HG02852 (cell line): Measurements from ENCODE around the gene CAMK1D.
"Not testable (repeated sequence)": the region's sequence is repeated elsewhere in the genome, so short reads cannot be mapped to it uniquely, and the experiment has no call there.

Source experiments
- ATAC-seq: cut with Tn5 transposase; IDR thresholded peaks from one replicate; pipeline ENCODE4 v1.9.1; 2021; ENCODE audit warnings: mild to moderate bottlenecking, moderate library complexity; ENCODE audit not compliant: unreplicated experiment

The CAMK1D gene

DNA sequence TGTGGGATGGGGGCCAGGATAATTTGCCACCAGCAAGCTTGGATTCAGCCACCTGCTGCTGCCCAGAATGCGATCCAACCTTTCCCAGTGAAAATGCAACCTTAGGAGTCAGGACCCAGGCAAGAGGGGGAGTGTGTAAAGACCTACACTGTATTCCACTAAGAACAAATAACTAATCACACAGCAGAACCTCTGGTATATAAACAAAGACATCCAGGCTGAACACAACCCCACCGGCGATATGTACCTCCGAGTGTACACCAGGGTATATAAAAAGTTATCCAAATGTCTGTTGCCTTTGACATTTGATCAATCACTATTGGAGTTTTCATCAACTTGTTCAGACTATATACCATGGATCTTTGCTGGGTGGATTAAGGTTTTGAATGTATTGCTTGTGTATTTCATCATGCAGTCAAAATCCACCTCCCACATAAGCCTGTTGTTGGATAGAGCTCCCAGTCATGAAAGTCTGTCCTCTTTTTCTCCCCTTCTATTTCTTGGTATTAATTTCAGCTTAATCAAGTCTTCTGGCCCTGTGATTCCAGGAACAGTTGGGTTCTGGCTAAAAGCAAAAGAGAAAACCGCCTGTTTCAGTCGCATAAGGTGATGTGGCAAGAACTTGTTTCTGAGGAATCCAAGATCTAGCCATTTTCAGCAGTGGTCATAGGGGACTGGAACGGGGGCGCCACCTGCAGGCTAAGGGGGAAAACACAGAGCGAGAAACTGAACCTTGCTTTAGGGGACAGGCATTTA, 361.4 kb downstream of the CAMK1D start:
- ATAC-seq = peak; percentile 80

- no peak for ATAC-seq
Measured at GRCh38 chr10:12711350-12711708, 362.0 kb downstream of the CAMK1D start.

GRCh38 chr10:12712293-12712983, 363.1 kb downstream of the CAMK1D start:
- ATAC-seq = no peak

DNA sequence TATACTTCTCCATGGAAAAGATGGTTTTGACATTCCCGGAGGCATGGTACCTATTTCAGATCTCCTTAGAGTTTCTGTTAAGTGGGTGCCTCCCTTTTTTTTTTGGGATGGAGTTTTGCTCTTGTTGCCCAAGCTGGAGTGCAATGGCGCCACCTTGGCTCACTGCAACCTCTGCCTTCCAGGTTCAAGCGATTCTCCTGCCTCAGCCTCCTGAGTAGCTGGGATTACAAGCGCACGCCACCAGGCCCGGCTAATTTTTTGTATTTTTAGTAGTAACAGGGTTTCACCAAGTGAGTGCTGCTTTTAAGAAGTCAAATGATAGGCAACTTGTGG, 363.6 kb downstream of the CAMK1D start:
- ATAC-seq = not testable (repeated sequence)

DNA sequence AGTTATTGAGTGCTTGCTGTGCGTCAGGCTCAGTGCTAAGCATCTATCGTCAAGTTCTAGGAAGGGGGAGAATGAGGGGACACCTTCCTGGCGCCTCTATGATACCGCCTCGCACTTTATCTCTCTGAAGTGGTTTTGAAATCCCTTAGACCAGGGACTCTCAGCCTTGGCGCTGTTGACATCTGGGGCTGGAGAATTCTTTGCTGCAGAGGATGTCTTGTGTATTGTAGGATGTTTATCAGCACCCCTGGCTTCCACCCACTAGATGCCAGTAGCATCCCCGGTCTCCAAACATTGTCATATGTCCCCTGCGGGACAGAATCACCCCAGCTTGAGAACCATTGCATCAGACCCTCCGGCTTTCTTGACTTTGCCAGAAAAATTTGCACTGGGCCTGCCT, 366.7 kb downstream of the CAMK1D start:
- no peak for ATAC-seq

DNA sequence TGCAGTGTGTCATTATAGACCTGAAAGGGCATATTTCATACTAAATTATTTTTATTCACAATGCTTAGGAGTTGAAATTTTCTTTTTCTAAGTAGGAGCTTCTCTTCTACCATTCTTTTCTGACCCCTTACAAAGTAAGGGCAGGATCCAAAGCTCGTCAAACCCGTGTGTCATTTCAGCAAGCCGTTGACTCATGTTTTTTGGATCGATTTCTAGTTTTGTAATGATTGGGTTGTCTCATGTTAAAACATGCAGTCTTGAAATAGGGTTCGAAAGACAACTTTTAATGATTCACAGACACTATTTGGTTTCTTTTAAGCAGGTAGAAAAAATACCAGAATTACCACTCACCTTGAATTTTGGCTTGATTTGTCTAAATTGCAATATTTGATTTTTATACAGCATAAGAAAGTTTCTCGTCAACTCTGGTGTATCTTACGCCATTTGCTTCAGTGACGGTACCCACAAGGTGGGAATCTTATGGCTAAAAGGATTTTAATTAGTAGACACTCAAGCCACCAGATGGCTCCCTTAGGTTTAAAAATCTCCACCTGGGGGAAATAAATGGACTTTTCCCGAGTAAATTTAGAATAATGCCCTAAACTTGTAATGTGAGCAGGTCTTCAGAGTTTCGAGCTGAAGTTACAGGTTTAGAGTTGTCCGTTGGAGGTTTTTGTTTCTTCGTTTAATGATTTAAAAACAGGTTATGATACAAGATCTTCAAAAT, 368.8 kb downstream of the CAMK1D start:
- no peak for ATAC-seq

DNA sequence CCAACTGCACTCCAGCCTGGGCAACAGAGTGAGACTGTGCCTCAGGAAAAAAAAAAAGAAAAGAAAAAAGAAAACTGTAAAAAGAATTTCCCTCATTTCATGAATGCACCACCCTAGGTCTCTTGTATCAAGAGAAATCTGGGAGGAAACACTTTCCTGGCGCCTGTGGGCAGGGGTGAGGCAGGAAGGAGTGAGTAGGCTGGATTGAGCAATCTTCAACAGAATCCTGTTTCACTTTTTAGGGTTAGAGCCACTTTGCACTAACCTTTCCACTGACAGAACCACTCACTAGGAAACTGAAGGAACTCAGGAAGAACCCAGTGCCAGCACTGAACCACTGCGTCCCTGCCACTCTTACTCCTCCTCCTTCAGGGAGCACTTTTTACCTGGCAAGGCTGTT, 370.0 kb downstream of the CAMK1D start:
- ATAC-seq = no peak

GRCh38 chr10:12720217-12720981, 371.1 kb downstream of the CAMK1D start:
- no peak for ATAC-seq

- ATAC-seq = no peak
Measured at GRCh38 chr10:12721334-12721733, 372.0 kb downstream of the CAMK1D start.

- no peak for ATAC-seq
Measured at GRCh38 chr10:12723220-12723619, 373.9 kb downstream of the CAMK1D start.

DNA sequence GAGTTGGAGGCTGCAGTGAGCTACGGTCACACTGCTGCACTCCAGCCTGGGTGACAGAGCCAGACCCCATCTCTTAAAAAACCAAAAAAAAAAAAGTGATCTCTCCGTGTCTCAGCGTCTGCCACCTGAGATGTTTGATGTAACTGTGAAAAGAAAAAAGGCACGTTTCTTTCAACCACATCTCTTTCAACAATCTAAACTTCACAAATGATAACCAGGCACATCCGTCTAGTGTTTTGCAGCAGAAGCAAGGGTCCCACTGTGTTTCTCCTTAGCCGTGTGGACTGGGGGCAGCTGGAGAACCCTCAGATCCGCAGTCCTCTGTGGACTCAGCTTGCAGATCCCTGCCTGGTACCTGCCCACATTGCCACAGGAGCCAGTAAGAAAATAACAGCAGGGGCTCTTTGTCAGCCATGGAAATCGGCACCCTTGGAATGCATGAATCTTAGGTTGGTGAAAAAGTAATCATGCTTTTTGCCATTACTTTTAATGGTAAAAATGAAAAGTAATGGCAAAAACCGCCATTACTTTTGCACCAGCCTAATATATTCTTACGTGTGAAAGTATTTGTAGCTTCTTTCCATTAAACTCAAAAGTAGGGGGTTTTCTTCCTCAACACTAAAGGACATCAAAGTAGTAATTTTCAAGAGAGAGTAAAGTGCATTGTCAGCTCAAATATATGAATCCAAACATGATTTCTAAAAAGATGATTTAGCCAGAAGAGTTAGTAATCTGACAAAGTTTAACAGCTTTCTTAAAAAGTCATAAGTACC, 375.6 kb downstream of the CAMK1D start:
- no peak for ATAC-seq

GRCh38 chr10:12725580-12725888, 376.2 kb downstream of the CAMK1D start:
- ATAC-seq = not testable (repeated sequence)

DNA sequence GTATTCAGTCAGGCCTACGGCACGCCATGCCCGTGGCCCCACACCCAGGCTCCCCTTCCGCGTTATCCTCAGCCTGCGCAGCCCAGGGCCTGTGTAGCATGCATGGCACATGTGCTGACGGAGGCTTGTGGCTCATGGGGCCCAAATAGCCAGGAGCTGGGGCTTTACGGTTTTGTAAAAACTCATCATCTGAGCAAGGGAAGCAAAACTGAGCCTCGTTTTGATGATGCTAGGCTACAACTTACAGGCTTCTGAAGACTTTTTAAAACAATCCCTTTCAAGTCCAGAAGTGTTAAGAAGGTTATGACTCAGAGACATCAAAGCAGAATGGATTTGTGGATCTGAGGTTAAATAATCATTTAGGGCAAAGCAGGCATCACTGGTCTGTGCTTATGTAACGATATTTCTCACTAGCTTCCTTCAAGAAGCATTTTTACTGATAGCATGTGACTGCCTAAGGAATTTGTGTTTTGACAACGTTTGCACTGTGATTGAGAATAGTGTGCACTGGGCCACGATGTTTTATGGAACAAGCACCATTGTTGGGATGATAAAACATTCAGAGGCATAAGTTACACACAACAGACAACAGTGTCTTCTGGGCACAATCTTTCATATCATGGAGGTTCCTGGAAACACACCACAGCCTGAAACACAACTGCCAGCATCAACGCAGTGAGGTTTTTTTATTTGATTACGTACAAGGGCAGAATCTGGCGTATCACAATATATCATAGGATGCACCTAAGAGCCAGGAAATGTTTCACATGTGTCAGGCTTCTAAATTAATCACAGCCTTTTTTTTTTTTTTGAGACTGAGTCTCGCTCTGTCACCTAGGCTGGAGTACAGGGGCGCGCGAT, 377.9 kb downstream of the CAMK1D start:
- no peak for ATAC-seq

- ATAC-seq = no peak
Measured at GRCh38 chr10:12727832-12728215, 378.5 kb downstream of the CAMK1D start.

GRCh38 chr10:12728494-12728893, 379.1 kb downstream of the CAMK1D start:
- no peak for ATAC-seq

GRCh38 chr10:12729885-12730284, 380.5 kb downstream of the CAMK1D start:
- ATAC-seq = no peak

- peak; percentile 61 for ATAC-seq
Measured at GRCh38 chr10:12730809-12731519, 381.6 kb downstream of the CAMK1D start.

- ATAC-seq = no peak
Measured at GRCh38 chr10:12733271-12733670, 383.9 kb downstream of the CAMK1D start.

GRCh38 chr10:12735843-12736462, 386.6 kb downstream of the CAMK1D start:
- ATAC-seq = no peak
